Measurements from ENCODE around the gene DPM2.

GRCh38 chr9:127977884-127978647 is 40.4 kb upstream of the DPM2 start:
- TF ChIP-seq, protein P1, sequence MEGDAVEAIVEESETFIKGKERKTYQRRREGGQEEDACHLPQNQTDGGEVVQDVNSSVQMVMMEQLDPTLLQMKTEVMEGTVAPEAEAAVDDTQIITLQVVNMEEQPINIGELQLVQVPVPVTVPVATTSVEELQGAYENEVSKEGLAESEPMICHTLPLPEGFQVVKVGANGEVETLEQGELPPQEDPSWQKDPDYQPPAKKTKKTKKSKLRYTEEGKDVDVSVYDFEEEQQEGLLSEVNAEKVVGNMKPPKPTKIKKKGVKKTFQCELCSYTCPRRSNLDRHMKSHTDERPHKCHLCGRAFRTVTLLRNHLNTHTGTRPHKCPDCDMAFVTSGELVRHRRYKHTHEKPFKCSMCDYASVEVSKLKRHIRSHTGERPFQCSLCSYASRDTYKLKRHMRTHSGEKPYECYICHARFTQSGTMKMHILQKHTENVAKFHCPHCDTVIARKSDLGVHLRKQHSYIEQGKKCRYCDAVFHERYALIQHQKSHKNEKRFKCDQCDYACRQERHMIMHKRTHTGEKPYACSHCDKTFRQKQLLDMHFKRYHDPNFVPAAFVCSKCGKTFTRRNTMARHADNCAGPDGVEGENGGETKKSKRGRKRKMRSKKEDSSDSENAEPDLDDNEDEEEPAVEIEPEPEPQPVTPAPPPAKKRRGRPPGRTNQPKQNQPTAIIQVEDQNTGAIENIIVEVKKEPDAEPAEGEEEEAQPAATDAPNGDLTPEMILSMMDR (IDR thresholded peaks at IDR 0.05) = no peak
- no peak for TF ChIP-seq POLR2A (IDR thresholded peaks at IDR 0.05)
